Stomach (tissue), 4 donors: Measurements from ENCODE around the gene HMGCL.
"Not testable (repeated sequence)": the region's sequence is repeated elsewhere in the genome, so short reads cannot be mapped to it uniquely, and the experiment has no call there.

Experiments
- POLR2A ChIP-seq, 4 donors: fragments of 450-650 bp; IDR thresholded peaks; one replicate each; pipeline ENCODE4 v1.6.1; 2016; ENCODE audit warnings: antibody characterized with exemption in 4 of 4, control low read depth in 2 of 4, mild to moderate bottlenecking in 1 of 4, moderate library complexity in 1 of 4
- POLR2AphosphoS5 ChIP-seq, 3 donors: sonication (generic); formaldehyde crosslinking; IDR thresholded peaks; one replicate each; pipeline ENCODE4 v1.6.1; 2016; ENCODE audit warnings: antibody characterized with exemption in 3 of 3
- TF ChIP-seq, protein P1 (sequence below), 7 experiments: fragments of 450-650 bp in 4 of 7; fragments of 200-600 bp in 3 of 7; sonication (generic) in 3 of 7; IDR thresholded peaks; one replicate each; pipeline ENCODE4 v1.5.1; 2016 to 2019; ENCODE audit warnings: antibody characterized with exemption in 7 of 7, control low read depth in 2 of 7, mild to moderate bottlenecking in 1 of 7

DNA sequence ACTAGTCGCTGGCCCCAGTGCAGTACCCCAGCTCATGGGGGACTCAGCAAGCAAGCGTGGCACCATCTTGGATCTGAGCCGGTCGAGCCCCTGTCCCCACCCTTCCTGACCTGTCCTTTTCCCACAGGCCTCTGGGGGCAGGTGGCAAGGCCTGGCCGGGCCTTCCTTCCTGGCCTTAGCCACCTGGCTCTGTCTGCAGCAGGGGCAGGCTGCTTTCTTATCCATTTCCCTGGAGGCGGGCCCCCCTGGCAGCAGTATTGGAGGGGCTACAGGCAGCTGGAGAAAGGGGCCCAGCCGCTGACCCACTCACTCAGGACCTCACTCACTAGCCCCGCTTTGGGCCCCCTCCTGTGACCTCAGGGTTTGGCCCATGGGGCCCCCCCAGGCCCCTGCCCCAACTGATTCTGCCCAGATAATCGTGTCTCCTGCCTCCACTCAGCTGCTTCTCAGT is 30.5 kb downstream of the HMGCL start:
- TF ChIP-seq, protein P1, sequence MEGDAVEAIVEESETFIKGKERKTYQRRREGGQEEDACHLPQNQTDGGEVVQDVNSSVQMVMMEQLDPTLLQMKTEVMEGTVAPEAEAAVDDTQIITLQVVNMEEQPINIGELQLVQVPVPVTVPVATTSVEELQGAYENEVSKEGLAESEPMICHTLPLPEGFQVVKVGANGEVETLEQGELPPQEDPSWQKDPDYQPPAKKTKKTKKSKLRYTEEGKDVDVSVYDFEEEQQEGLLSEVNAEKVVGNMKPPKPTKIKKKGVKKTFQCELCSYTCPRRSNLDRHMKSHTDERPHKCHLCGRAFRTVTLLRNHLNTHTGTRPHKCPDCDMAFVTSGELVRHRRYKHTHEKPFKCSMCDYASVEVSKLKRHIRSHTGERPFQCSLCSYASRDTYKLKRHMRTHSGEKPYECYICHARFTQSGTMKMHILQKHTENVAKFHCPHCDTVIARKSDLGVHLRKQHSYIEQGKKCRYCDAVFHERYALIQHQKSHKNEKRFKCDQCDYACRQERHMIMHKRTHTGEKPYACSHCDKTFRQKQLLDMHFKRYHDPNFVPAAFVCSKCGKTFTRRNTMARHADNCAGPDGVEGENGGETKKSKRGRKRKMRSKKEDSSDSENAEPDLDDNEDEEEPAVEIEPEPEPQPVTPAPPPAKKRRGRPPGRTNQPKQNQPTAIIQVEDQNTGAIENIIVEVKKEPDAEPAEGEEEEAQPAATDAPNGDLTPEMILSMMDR (IDR thresholded peaks at IDR 0.05), result not testable (repeated sequence)
- not testable (repeated sequence) for TF ChIP-seq POLR2A, POLR2AphosphoS5 (IDR thresholded peaks at IDR 0.05)
